ENCODE results near the gene DPP3.

DNA sequence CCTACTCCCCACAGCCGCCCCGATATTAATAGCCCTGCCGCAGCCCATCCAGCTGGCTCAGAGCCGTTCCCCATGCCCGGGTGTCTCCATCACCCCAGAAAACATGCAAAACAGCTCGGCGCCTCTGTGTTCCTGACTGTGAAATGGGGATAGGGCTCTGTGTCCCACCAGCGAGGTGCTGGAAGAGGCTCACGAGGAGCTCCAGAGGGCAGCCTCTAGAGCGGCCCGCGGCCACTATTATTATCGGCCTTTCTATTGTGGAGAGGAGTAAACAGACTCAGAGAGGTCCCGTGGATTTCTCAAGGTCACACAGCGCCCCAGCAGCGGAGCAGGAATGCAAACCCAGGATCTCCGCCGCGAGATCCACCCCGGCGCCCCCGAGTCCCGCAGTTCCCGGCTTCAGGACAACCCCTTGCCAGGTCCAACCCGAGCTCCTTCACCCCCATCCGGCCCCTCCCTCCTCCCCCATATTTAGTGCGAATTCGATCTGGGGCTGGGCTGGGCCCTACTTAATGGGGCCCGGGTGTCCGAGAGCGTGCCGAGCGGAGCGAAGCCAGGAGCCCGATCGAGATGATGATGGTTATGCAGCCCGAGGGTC, 66.2 kb downstream of the DPP3 start, which contains the start of gene ACTN3:
- TF ChIP-seq, protein P1, sequence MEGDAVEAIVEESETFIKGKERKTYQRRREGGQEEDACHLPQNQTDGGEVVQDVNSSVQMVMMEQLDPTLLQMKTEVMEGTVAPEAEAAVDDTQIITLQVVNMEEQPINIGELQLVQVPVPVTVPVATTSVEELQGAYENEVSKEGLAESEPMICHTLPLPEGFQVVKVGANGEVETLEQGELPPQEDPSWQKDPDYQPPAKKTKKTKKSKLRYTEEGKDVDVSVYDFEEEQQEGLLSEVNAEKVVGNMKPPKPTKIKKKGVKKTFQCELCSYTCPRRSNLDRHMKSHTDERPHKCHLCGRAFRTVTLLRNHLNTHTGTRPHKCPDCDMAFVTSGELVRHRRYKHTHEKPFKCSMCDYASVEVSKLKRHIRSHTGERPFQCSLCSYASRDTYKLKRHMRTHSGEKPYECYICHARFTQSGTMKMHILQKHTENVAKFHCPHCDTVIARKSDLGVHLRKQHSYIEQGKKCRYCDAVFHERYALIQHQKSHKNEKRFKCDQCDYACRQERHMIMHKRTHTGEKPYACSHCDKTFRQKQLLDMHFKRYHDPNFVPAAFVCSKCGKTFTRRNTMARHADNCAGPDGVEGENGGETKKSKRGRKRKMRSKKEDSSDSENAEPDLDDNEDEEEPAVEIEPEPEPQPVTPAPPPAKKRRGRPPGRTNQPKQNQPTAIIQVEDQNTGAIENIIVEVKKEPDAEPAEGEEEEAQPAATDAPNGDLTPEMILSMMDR (IDR thresholded peaks at IDR 0.05; ENCODE audit: low read depth, low read length), result no peak
- no peak for TF ChIP-seq POLR2A (IDR thresholded peaks at IDR 0.05; ENCODE audit: extremely low read depth, insufficient read length)

Data from NB4 (cell line).